ENCODE measurements around the gene VWA5B2. TPM values are rescaled to one million over a fixed set of nuclear protein-coding genes. Genes with fewer than 3 reads are reported as not detected.

VWA5B2 gene
- total RNA-seq, 1 experiment from 2014 or later, result 10.6 TPM

DNA sequence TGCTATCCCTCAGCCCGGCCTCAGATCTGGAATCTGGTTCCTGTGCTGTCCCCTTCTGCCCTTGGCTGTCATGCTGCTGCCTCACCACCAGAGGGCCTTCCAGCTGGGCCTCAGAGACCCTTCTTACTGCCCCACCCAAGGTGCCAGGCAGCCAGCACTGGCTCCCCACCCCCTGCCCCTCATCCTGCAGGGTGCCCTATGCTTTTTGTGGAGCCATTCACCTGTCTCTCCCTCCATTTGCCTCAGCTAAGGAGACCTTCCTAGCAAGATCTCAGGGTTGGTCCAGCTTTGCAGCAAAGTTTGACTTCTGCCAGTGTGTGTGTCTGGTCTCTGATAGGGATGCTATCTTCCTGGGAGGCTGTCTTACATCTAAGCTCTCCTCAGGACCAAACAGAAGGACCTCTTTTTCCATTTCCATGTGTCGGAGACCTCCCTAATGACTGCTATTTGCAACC, 1.9 kb upstream of the VWA5B2 start:
- RAD21 ChIA-PET (ENCODE audit: low non-redundant PET in 1 of 2, low total read pairs in 2 of 2, uncharacterized antibody in 2 of 2, unreplicated experiment in 2 of 2), result interaction anchor here in 1 of 2 experiments (0.9 kb wide), 1 partner anchor 13 kb away, joined by 3 read pairs; no protein-coding TSS in a partner anchor
- no peak for TF ChIP-seq POLR2AphosphoS5 (IDR thresholded peaks at IDR 0.05; ENCODE audit: low read depth, low read length)
- TF ChIP-seq CTCF (IDR thresholded peaks at IDR 0.05 in 2 of 3, conservative IDR thresholded peaks at IDR 0.05 in 1 of 3; ENCODE audit: borderline replicate concordance in 1 of 3, insufficient read depth in 1 of 3, low read depth in 2 of 3, low read length in 2 of 3), result peak; percentile 77 to 94 (median 83)
- TF ChIP-seq, protein P1, sequence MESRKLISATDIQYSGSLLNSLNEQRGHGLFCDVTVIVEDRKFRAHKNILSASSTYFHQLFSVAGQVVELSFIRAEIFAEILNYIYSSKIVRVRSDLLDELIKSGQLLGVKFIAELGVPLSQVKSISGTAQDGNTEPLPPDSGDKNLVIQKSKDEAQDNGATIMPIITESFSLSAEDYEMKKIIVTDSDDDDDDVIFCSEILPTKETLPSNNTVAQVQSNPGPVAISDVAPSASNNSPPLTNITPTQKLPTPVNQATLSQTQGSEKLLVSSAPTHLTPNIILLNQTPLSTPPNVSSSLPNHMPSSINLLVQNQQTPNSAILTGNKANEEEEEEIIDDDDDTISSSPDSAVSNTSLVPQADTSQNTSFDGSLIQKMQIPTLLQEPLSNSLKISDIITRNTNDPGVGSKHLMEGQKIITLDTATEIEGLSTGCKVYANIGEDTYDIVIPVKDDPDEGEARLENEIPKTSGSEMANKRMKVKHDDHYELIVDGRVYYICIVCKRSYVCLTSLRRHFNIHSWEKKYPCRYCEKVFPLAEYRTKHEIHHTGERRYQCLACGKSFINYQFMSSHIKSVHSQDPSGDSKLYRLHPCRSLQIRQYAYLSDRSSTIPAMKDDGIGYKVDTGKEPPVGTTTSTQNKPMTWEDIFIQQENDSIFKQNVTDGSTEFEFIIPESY (IDR thresholded peaks at IDR 0.05; ENCODE audit: extremely low read depth, insufficient replicate concordance, low read length), result no peak
- TF ChIP-seq EGR1 (IDR thresholded peaks at IDR 0.05; ENCODE audit: low read depth), result no peak
- no peak for TF ChIP-seq JUND (IDR thresholded peaks at IDR 0.05)
- peak; percentile 60 for TF ChIP-seq RAD21 (IDR thresholded peaks at IDR 0.05; ENCODE audit: low read depth)
- TF ChIP-seq FOSL1 (IDR thresholded peaks at IDR 0.05; ENCODE audit: low read depth), result no peak
- TF ChIP-seq CEBPB (IDR thresholded peaks at IDR 0.05; ENCODE audit: low read depth), result no peak

More for the DNA sequence above, 1.9 kb upstream of the VWA5B2 start:
- Histone ChIP-seq H3K4me1 (ENCODE audit: control insufficient read depth in 1 of 2, insufficient read depth in 2 of 2, low read length in 2 of 2) (peaks cover 0 to 18% of the 10 kb centered on the region in 2 experiments; a peak in 3 of 4 replicates), H2AFZ (ENCODE audit: low read depth, low read length, poor library complexity, severe bottlenecking) (no peak overlapping the region), H3K9me2 (ENCODE audit: insufficient read depth) (no peaks in the 10 kb centered on the region), H3K9me3 (ENCODE audit: control insufficient read depth in 1 of 2, insufficient read depth in 1 of 2, low read depth in 1 of 2, low read length in 2 of 2) (no peaks in the 10 kb centered on the region), H3K36me3 (ENCODE audit: control insufficient read depth in 1 of 2, insufficient read depth in 2 of 2, low read length in 2 of 2) (no peaks in the 10 kb centered on the region), H3K27ac (ENCODE audit: low read depth, low read length) (no peak overlapping the region), H4K20me1 (ENCODE audit: insufficient read depth) (no peaks in the 10 kb centered on the region), H3K79me2 (ENCODE audit: insufficient read depth, low read length) (no peaks in the 10 kb centered on the region), H3K9ac (ENCODE audit: low read length) (no peak overlapping the region), H3K27me3 (ENCODE audit: insufficient read depth, low read length) (no peaks in the 10 kb centered on the region), H3K4me2 (ENCODE audit: low read length) (no peak overlapping the region), H3K4me3 (replicated peaks in 1 of 2; ENCODE audit: low read depth in 1 of 2, low read length in 2 of 2) (no peak overlapping the region)
- intact Hi-C loops (cut with micrococcal nuclease), result loop anchor here (2.0 kb wide), 1 partner anchor 61 kb away; no protein-coding TSS in a partner anchor
- BruUV-seq (replicated peaks), result no TSS peak
- CTCF ChIA-PET, result interaction anchor here (0.5 to 2.7 kb wide), 16 partner anchors 10 to 332 kb away, joined by 3 to 12 read pairs (median 4); partner anchors contain the start of gene ABCF3
- peak; percentile 56 for ATAC-seq
- DNase-seq (ENCODE audit: low read depth, low spot score), result no peak
- POLR2A ChIA-PET, result interaction anchor here (1.3 to 1.4 kb wide), 3 partner anchors 10 to 53 kb away, joined by 3 to 4 read pairs (median 3); partner anchors contain the start of gene AP2M1
